GM21381 (cell line): Measurements from ENCODE around the gene NONO.
"Not testable (repeated sequence)": the region's sequence is repeated elsewhere in the genome, so short reads cannot be mapped to it uniquely, and the experiment has no call there.

ENCODE experiments used
- ATAC-seq: cut with Tn5 transposase; IDR thresholded peaks from one replicate; pipeline ENCODE4 v1.9.1; 2021; ENCODE audit warnings: mild to moderate bottlenecking, moderate library complexity; ENCODE audit not compliant: unreplicated experiment

The NONO gene

DNA sequence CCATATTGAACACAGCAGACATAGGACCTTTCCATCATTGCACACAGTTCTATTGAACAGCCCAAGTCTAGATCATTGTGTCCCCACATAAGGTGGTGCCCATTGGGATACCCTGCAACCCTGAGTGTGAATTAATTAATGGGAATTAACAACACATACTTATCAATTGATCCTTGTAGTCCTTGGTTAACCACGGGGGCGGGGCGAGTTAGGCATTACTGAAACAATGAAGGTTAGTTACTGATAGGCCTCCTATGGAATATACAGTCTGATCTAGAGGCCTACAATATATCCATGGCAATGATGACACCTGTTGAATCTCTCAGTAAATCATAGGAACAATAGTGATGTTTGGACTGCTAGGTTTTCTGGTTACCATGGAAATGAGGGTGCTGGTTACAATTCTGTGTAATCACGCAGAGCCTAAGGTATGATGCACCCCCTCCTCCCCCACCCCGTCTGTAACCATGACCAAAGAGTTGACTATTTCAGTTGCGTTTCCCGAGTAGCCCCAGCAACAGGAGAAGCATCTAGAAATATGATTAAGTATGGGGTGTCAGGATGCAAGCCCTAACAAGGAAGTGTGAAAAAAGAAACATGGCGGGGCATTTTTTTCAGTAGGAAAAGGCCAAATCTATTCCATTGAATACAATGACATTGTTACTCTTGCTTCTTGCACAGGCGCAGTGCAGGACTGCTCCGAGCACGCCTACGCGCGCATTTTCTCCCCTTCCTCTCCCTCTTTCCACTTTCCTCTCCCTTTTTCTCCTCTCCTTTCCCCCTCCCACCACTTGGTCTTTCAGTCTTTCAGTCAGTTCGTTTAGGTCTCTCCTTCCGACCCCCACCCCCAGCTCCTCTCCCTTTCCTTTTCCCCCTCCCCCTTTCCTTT lies 677 bp upstream of the NONO start:
- peak; percentile 25 for ATAC-seq

DNA sequence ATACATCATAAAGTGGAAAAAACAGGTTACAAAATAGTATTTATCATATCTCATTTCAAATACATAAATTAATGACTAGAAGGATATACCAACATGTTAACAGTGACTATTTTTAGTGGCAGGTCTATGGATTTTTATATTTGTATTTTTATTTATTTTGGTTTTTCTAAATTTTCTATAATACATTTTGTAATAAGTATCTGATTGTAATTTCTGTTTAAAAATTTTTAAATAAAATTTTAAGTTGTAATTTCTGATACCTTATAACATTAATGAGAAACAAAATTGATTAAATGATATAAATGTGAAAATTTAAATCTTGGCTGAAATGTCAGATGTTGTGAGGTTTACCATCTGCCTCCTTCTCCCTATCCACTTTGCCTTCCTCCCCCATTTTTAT lies 2.5 kb downstream of the NONO start:
- ATAC-seq = no peak

DNA sequence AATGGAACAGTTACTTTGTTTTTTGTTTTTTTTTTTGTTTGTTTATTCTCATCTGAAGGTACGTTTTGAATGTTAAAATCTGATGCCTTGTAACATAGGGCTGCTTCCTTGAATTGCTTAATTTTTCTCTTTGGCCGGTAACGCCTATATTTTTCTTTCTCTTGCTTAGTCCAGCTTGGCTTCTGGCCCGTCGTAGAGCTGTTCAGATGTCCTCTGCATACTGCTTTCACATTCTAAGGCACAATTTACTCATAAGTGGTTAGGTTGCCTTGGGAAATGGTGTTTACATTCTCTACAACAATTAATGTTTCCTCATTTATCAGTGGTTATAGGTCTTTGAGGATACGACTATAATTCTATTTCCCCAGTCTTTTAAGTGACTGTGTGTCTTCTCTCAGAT lies 7.9 kb downstream of the NONO start:
- ATAC-seq = no peak

DNA sequence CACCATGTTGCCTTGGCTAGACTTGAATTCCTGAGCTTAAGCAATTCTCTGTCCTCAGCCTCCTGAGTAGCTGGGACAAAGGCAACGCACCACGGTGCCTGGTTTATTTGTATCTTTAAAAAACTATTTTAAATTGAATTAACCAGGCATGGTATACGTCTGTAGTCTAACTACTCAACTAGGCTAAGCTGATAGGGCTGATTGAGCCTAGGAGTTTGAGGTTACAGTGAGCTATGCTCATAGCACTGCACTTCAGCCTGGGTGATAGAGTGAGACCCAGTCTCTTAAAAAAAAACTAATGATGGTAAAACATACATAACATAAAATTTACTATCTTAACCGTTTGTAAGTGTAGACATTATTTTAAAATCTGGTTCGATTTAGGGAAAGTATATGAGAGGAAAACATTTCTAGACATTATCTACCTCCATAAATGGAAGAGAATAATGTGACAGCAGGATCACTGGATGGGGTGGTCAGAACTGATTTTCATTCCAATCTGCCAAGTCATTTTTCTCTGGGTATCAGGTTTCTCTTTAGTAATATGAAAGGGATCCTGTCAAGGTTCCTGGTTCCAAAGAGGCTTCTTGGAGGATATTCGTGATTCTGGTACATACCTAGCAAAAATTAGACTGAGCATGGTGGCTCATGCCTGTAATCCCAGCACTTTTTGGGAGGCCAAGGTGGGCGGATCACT lies 9.4 kb downstream of the NONO start:
- ATAC-seq = no peak

GRCh38 chrX:71296806-71297205 lies 13.4 kb downstream of the NONO start:
- no peak for ATAC-seq

DNA sequence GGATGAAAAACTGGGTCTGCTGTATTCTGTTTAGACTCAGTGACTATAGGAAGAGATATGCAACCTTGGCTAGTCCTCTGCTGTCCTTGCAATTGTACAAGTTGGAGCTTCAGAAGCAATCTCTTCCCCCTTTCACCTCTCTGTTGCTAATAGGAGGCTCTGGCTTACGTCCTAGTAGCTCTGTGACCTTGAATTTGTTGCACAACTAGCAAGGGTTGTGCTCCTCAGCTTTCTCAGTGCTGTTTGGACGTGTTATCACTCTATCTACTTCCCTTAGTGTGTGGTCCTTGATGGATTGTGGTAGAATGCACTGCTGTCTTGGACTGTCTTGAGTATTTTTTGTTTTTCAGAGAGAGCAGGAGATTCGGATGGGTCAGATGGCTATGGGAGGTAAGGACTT lies 14.7 kb downstream of the NONO start:
- no peak for ATAC-seq

DNA sequence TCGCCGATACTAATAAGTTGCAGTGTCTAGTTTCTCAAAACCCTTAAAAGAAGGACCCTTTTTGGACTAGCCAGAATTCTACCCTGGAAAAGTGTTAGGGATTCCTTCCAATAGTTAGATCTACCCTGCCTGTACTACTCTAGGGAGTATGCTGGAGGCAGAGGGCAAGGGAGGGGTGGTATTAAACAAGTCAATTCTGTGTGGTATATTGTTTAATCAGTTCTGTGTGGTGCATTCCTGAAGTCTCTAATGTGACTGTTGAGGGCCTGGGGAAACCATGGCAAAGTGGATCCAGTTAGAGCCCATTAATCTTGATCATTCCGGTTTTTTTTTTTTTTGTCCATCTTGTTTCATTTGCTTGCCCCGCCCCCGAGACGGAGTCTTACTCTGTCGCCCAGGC lies 16.6 kb downstream of the NONO start:
- not testable (repeated sequence) for ATAC-seq

DNA sequence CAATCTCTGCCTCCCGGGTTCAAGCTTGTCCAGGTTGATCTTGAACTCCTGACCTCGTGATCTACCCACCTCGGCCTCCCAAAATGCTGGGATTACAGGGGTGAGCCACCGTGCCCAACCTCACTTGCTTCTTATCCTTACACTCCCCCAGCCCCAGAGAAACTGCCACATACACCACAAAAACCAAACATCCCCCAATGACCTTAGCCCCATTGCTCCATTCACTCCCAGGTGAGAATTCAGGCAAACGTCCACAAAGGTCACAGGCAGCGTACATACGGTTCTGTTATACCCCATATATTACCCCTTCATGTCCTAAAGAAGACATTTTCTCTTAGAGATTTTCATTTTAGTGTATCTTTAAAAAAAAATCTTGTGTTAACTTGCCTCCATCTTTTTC lies 17.1 kb downstream of the NONO start:
- not testable (repeated sequence) for ATAC-seq

DNA sequence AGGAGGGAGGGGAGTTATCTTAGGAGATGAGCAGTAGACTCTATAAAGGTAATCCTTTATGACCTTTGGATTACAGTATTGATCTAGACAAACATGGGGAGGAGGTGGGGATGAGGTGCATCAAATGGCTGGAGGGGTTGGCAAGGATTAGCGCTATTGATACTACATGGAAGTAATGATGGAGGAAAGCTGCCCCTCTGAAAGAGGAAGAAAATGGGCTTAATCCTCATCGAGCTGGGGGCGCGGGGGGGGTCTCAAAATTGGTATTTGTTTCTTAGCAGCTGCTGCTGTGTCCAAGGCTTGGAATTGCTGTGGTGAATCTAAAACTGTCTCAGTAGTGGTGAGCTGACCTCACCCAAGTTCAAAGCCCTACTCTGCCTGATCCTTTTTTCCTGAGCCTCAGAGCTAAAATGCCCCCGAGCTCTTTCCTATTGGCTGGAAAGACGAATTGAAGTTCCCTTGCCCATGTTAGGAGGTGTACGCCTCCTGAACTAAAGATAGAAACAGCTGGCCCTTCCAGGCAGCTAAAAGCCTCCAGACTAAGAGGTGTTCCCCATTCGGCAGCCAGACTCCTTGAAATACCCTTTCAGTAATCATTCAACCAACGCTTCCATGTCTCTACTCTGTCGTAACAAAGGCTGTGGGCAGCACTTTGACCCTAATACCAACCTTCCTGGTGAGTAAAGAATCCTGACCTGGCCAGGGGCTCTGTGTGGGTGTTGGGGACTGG lies 17.9 kb downstream of the NONO start, which contains the start of gene ITGB1BP2:
Gene ITGB1BP2 (plus strand): TSS at position 556 of the 730 bp plus-strand sequence. CDS start 57 bp downstream, at position 613.
- ATAC-seq = no peak

- ATAC-seq = no peak
Measured at GRCh38 chrX:71302461-71303213, 19.2 kb downstream of the NONO start.

GRCh38 chrX:71304561-71304960 lies 21.1 kb downstream of the NONO start:
- ATAC-seq = no peak

DNA sequence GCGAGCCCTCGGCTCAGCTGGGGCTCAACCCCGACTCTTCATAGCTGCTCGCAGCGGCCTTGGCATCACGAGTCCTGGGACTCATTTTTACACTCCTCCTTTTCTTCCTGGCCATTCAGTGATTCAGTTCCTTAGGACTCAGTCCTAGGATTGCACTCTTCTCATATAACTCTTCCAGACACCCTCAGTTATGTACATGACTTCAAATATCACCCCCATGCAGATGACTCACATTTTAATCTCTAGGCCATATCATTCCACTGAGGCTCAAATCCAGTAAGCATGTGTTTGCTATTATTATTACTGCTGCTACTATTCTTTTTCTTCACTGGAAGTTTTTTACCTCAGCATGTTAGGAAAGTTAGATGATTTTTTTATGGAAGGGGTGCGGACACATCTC lies 32.5 kb downstream of the NONO start:
- ATAC-seq = no peak

DNA sequence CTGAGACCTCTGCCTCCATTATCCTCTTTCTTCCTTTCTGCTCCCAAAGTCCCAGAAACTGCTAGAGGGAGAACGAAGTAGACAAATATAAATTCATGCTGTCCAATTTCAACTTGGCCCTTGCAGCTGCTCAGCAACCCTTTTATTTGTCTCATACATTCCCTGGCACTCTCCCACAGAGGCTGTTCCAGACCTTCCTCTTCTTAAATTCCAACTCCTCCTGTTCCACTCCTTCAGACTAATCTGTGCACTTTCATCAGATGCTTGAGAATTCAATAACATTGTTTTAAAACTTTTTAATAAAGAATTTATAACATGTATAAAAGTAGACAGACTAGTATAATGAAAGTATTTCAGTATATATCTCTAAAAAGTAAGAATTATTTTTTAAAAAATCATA lies 33.5 kb downstream of the NONO start:
- not testable (repeated sequence) for ATAC-seq

DNA sequence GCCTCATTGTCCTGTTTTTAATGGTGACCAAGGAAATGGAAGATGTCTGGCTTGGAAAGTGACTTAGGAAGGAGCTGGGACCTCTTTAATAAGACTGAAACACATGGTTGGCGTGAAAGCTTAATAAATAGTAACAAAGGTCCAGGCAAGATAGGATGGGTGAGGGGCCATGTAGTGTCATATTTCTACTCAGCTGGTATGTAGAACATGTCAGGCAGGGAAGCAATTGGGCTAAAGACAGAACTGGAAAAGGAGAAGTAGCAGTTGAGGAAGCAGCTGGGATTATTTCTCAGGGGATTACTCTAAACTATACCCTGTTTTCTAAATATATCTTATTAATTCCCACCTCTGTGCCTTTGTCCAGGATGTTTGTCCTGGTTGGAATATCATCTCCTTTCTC lies 36.7 kb downstream of the NONO start:
- ATAC-seq = no peak

GRCh38 chrX:71321731-71322130 lies 38.3 kb downstream of the NONO start:
- no peak for ATAC-seq

- not testable (repeated sequence) for ATAC-seq
Measured at GRCh38 chrX:71324452-71324851, 41.0 kb downstream of the NONO start.

DNA sequence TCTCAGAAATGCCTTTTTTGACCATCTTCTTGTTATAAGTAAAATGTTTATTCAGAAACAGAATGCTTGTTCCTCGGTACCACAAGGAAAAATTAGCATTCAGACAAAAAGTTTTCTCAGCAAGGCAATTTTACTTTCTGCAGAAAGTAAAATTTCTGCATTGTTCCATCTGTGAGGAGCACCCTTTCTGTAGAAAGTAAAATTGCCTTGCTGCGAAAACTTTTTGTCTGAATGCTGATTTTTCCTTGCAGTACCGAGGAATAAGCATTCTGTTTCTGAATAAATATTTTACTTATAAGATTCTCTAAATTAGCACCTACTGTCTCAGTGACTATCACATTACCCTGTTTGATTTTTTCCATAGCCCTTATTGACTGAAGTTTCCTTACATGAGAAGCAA lies 43.0 kb downstream of the NONO start:
- ATAC-seq = no peak

DNA sequence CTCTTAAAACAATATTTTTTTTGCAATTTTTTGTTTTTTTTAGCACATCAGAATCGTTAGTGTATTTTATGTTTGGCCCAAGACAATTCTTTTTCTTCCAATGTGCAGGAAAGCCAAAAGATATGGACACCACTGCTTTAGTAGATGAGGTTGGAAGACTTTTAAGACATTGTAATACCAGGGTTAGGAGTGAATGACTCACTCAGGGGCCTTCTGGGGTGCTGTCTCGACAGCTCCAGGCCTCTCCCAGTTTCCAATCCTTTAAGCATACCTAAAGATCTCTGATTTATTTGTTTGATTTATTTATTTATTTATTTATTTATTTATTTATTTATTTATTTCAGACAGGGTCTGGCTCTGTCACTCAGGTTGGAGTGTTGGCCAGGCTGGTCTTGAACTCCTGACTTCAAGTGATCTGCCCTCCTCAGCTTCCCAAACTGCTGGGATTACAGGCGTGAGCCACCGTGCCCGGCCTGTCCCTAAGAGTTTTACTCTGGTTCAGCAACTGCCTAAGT lies 65.8 kb downstream of the NONO start:
- ATAC-seq = not testable (repeated sequence)

GRCh38 chrX:71349867-71350266 lies 66.4 kb downstream of the NONO start:
- ATAC-seq = not testable (repeated sequence)
